Hippocampal formation (tissue), 2 donors: Measurements from ENCODE around the gene PLEKHA7.
A peak's percentile ranks its signal among the peaks of the same experiment; 100 is the strongest.
"Not testable (repeated sequence)": the region's sequence is repeated elsewhere in the genome, so short reads cannot be mapped to it uniquely, and the experiment has no call there.

Experiments used
- DNase-seq, 2 donors: peaks; one replicate each; lab custom pipeline; 2025; lab: John Stamatoyannopoulos, UW

Gene PLEKHA7

GRCh38 chr11:17005646-17006045, 8.6 kb downstream of the PLEKHA7 start:
- DNase-seq = no peak

DNA sequence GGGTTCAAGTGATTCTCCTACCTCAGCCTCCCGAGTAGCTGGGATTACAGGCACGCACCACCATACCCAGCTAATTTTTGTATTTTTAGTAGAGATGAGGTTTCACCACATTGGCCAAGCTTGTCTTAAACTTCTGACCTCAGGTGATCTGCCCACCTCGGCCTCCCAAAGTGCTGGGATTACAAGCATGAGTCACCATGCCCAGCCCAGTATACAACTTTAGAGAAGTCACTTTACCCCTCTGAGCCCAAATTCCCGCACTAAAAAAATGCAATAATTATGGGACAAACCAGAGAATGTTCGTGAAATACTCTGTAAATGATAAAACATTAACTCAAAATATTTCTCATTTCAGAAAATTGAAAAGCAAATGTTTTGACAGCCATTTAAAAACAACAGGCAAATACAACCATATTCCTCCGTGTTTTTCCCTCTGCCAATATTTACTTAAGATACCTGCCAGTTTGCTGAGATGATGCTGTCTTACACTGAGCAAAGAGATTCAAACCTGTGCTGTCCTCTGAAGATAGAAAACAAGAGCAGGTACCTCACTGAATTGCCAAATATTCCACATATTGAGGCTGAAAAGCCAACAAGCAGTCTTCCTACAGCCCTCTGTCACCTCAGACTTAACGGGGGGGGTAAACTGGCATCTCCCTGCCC, 9.6 kb downstream of the PLEKHA7 start:
- no peak for DNase-seq

GRCh38 chr11:17003426-17003825, 10.8 kb downstream of the PLEKHA7 start:
- DNase-seq = no peak

GRCh38 chr11:17002543-17002942, 11.7 kb downstream of the PLEKHA7 start:
- DNase-seq = no peak

- no peak for DNase-seq
These were observed 12.4 kb downstream of the PLEKHA7 start for GRCh38 chr11:17001806-17002205.

DNA sequence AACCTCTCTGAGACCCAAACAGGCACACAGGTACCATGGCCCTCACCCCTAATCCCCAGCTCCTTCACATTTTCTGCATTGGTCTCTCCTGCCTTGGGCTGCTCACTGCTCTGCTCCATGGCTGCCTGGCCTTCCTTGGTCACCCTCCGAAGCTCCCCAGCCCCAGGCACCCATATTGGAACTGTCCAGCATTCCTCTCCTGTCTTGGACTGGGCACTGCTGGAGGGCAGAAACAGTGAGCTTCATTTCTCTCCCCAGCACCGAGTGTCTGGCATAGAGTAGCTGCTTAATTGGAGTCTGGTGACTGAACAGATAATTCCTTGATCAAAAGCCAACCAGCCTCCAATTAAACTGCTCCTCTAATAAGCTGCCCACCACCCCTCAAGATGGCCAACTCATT, 13.2 kb downstream of the PLEKHA7 start:
- DNase-seq = no peak

DNA sequence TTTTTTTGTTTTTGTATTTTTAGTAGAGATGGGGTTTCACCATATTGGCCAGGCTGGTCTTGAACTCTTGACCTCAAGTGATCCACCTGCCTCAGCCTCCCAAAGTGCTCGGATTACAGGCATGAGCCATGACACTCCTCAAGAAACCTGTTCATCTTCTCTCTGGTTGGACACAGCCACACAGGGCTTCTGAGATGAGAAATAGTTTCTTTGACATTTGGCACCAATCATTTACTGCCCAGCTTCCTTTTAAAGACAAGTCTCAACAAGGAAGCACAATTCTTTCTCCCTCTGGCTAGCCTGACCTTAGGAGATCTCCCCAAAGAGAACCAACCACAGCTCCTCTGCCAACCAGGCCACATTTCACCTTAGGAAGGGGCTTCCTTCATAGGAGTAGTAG, 14.0 kb downstream of the PLEKHA7 start:
- DNase-seq = not testable (repeated sequence)

- DNase-seq = no peak
These were observed 15.1 kb downstream of the PLEKHA7 start for GRCh38 chr11:16999116-16999515.

GRCh38 chr11:16997624-16998023, 16.6 kb downstream of the PLEKHA7 start:
- DNase-seq = no peak

DNA sequence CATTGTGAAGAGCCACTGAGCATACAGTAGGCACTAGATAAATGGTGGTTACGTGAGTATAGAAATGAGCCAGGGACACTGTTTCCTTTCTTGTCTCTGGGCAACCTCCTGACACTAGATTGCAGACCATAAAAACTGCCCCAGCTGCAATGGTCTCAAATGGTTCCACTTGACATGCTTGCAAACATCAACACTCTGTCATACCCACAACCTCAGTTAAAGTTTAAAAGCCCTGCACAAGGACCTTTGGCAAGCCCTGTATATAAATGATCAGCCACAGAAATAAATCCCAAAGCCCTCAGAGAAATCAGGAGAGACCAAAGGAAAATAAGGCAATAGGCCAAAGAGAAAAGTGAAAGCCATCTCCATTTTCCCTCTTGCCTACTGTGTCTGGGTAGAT, 20.7 kb downstream of the PLEKHA7 start:
- DNase-seq = no peak

- DNase-seq = no peak
These were observed 21.4 kb downstream of the PLEKHA7 start for GRCh38 chr11:16992846-16993245.

GRCh38 chr11:16989554-16989953, 24.7 kb downstream of the PLEKHA7 start:
- no peak for DNase-seq

DNA sequence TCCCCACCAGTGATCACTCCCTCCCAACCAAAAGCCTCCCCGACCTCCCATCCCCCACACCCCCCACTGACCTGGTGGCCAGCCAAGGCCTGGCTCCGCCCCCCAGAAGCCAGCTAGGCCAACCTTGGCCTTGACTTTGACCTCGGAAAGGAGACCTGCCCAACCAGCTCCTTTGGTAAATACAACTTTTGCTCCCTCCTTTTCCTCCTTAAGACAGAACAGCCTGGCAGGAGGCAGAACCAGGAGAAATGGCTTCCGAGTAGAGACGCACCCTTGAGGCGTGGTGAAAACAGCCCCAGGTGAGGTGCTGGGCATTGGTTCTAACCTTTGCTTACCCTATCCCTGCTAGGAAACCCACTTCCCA, 27.0 kb downstream of the PLEKHA7 start:
- no peak for DNase-seq

DNA sequence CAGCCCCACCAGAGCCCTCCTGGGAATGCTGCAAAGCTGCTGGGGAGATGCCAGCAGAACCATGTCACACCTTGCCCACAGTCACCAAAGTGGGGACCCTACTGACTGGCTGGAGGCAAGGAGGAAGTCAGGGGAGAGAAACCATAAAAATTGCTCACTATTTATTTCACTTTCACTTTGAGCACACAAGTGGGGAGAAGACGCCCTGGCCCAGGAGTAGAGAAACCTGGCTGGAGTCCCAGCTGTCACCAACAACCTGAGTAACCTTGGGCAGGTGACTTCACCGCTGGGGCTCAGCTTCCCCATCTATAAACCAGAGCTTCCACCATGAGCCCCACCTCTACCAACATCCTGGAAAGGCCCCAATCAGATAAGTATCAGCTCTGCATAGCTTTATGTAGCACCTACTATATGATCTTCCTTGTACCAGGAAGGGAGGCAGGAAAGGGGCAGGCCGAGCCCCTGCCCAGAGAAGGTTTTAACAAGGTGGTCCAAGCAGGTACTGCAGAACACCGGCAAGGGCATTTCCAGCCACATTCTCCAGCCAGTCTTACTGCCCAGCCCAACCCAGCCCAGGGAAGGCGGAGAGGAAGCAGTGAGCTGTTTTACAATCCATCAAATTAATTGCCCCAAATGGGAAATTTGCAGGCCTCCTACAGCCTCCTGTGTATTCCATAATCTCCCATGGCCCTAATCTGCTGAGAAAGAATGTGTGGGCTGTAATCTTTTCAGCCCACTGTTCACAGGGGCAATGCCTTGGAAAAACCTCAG, 27.6 kb downstream of the PLEKHA7 start:
- DNase-seq = no peak

GRCh38 chr11:16985297-16985696, 28.9 kb downstream of the PLEKHA7 start:
- DNase-seq = no peak

DNA sequence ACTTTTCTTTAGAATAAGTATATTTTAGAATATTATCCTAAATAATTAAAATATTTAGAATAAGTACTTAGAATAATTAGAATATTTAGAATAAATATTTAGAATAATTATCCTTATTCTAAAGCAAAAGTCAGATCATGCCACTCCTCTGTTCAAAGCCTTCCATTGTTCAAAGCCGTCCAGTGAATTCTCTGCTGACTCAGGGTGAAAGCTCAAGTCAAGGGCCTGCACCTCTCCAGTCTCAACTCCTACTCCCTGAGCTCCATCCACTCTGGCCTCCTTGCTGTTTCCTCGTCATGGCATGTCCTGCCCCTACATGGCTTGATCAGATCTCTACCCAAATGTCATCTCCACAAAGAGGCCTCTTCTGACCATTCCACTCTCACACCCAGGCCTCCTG, 30.0 kb downstream of the PLEKHA7 start:
- no peak for DNase-seq

DNA sequence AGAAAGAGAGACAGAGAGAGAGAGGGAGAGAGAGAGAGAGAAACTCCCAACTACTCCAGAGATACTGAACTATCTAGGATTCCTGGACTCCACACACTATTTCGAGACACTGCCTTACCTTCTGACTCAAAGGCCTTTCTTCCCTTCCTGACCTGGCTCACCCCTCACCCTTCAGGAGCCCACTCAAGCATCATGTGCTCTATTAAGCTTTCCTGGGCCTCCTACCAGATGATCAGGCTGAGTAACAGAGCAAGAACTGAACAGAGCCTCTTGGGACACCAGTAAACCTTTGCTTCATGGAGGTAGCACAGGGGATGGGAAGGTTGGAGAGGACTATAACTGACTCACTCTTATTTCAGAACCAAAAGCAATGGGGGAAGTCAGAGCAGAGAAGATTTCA, 31.4 kb downstream of the PLEKHA7 start:
- DNase-seq = no peak

- DNase-seq = no peak
These were observed 31.9 kb downstream of the PLEKHA7 start for GRCh38 chr11:16982256-16982671.

DNA sequence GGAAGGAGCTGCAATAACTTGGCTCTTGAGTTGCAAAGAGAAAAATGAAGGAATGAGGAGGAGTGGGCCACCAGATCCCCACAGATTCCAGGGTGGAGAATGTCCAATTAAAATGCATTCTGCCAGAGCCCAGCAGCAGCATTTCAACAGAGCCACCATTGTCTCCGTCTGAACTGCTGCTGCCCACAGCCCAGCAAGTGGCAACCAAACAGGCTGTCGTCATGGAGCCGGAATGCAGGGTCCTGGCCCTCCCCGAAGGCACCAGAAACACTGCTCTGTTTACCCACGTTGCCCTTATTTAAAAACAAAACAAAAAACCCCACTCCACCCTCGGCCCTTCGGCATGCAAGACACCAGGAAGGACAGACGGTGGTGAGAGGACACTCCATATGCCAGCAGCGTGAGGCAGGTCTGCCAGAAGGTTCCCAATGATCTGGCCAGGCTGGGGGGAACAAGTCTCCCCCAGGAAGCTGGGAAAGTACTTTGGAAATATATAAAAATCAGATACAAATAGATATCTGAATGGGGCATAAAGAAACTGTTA, 32.5 kb downstream of the PLEKHA7 start:
- DNase-seq = peak; percentile 78 to 81

DNA sequence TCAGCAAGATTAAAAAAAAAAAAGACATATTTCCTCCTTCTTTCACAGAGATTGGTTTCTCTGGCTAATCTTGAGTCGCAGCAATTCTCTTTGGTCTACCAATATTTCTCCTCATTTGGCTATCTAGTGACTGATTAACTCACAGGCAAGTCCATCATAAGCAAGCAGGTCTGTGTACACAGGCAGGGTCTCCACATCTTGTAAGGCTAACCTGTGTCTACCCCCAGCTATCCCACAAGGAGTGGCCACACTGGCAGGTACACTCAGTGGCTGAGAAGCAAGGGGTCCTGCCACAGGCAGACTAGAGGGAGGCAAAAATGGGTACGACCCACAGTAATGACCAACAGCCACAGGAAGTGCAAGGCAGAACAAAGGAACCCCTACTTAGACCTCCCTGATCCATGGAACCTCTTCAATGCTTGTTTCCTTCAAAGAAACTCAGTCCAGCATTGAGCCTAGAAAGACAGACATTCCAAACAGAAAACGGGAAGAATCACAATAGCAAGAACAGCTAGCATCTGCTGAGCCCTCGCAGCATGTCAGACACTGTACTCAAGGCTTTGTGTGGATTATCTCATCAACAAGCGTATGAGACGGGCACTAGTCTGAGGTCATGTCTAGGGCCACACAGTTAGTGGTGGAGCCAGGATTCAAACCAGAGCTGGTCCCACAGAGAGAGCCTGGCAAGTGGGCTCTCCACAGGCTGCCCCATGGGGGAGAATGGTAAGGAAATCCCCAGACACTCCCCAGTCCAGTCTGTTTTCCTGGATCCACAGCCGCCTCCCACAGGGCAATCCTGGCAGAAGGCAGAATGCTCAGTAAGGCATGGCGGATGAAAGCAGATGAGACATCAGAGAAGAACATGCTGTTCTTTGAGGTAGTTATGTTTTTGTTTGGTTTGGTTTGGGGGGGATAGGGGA, 34.3 kb downstream of the PLEKHA7 start:
- no peak for DNase-seq

DNA sequence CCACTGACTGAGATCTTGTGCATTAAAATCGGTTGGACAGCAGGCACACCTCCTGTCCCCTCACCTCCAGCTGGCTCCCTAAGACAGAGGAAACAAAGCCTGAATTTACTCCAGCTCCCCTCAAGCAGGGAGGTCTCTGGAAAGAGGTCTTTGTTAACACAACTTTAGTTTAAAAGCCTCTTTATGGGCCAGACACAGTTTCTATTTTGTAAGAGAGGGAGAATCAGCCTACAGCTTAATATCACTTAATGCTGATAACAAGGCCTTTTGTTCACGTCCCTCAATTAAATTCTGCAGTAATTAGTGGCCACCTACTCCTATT, 36.3 kb downstream of the PLEKHA7 start:
- DNase-seq = no peak
